Memory B cell (primary cell): ENCODE measurements around the gene SLC12A3.

Experiments used
- ATAC-seq: fragments of 150-1000 bp; cut with Tn5 transposase; 2 replicates; pipeline ENCODE4 v1.10.0; 2021; ENCODE audit warnings: low read depth, mild to moderate bottlenecking, moderate library complexity
- DNase-seq, 2 donors: peaks; one replicate each; pipeline ENCODE4 v3.0.0; 2022; ENCODE audit warnings: low spot score in 2 of 2
- H3K27ac Mint-ChIP-seq: one replicate; pipeline ENCODE4 v1.8.0; 2022; ENCODE audit warnings: mild to moderate bottlenecking, moderate library complexity, mixed read lengths
- H3K27me3 Mint-ChIP-seq: one replicate; pipeline ENCODE4 v1.8.0; 2022; ENCODE audit warnings: mixed read lengths
- H3K36me3 Mint-ChIP-seq: one replicate; pipeline ENCODE4 v1.8.0; 2022; ENCODE audit warnings: mild to moderate bottlenecking, mixed read lengths
- H3K4me1 Mint-ChIP-seq: one replicate; pipeline ENCODE4 v1.8.0; 2022; ENCODE audit warnings: mixed read lengths
- H3K4me3 Mint-ChIP-seq: one replicate; pipeline ENCODE4 v1.8.0; 2022; ENCODE audit warnings: mild to moderate bottlenecking, moderate library complexity, mixed read lengths
- H3K9me3 Mint-ChIP-seq: one replicate; pipeline ENCODE4 v1.8.0; 2022; ENCODE audit warnings: mixed read lengths

Gene SLC12A3

GRCh38 chr16:56936491-56936890 lies 71.5 kb downstream of the SLC12A3 start:
- peaks cover 50% of the 10 kb centered on the region for H3K4me1 Mint-ChIP-seq

GRCh38 chr16:56936950-56937349 lies 71.9 kb downstream of the SLC12A3 start:
- no peaks in the 10 kb centered on the region for H3K27me3 Mint-ChIP-seq
- DNase-seq: no peak
- no peak for ATAC-seq
- H3K4me3 Mint-ChIP-seq: no peak overlapping the region
- no peak overlapping the region for H3K27ac Mint-ChIP-seq
- peaks cover 53% of the 10 kb centered on the region for H3K4me1 Mint-ChIP-seq
- H3K36me3 Mint-ChIP-seq: peaks cover 49% of the 10 kb centered on the region
- no peaks in the 10 kb centered on the region for H3K9me3 Mint-ChIP-seq

More at GRCh38 chr16:56936491-56936890, 71.5 kb downstream of the SLC12A3 start:
- Mint-ChIP-seq H3K36me3 (peaks cover 46% of the 10 kb centered on the region), H3K27me3 (no peaks in the 10 kb centered on the region), H3K4me3 (no peak overlapping the region), H3K27ac (peak overlapping the region; percentile 28), H3K9me3 (no peaks in the 10 kb centered on the region)
- DNase-seq: no peak
- no peak for ATAC-seq

DNA sequence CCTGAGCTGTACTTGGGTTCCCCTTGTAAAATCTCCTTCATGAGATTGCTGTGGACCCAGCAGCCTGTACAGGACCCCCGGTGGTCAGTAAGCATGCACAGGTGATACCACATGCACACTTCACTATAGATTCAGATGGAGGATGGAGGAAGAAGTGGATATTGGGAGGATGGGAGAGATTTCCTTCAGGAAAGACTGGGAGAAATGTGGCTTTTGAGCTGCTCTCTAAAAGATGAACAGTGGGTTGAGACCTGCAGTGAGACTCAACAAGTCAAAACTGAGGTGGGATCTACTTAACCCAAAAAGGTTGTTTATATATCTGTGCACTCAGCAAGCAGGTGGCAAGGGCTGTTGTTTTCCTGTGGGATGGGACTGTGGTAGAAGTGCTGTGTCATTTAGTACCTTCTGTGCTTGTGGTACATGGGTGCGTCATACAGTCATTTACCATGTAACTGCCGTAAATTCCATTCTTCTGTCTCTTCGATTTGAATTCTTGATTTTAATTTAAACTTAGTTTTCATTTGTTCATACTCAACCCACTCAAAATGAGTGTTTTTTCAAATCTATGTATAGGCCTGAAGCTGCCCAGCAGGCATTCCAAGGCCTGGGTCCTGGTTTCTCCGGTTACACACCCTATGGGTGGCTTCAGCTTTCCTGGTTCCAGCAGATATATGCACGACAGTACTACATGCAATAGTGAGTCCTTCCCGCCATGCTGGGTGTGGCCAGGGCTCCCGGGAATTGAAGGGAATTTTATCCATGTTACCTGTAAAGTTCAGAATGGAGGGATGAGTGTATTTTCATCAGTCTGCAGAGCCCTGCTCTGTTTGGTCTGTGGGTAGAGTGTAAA lies 73.9 kb downstream of the SLC12A3 start:
- DNase-seq (no peak), ATAC-seq (peak; percentile 20)
- H3K4me1 Mint-ChIP-seq: peaks cover 63% of the 10 kb centered on the region
- H3K27ac Mint-ChIP-seq: peak overlapping the region; percentile 88
- H3K36me3 Mint-ChIP-seq: peaks cover 47% of the 10 kb centered on the region
- peak overlapping the region; percentile 65 for H3K4me3 Mint-ChIP-seq
- no peaks in the 10 kb centered on the region for H3K9me3 Mint-ChIP-seq
- no peaks in the 10 kb centered on the region for H3K27me3 Mint-ChIP-seq

DNA sequence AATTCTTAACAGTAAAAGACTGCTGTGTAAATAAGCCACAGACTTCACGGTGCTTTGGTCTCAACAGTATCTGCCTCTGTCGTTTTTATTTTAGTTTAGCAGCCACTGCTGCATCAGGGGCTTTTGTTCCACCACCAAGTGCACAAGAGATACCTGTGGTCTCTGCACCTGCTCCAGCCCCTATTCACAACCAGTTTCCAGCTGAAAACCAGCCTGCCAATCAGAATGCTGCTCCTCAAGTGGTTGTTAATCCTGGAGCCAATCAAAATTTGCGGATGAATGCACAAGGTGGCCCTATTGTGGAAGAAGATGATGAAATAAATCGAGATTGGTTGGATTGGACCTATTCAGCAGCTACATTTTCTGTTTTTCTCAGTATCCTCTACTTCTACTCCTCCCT lies 74.8 kb downstream of the SLC12A3 start:
- Mint-ChIP-seq H3K36me3 (peaks cover 49% of the 10 kb centered on the region), H3K4me3 (peak overlapping the region; percentile 8), H3K4me1 (peaks cover 58% of the 10 kb centered on the region), H3K27ac (peak overlapping the region; percentile 88), H3K27me3 (no peaks in the 10 kb centered on the region), H3K9me3 (no peaks in the 10 kb centered on the region)
- no peak for DNase-seq
- ATAC-seq: no peak

DNA sequence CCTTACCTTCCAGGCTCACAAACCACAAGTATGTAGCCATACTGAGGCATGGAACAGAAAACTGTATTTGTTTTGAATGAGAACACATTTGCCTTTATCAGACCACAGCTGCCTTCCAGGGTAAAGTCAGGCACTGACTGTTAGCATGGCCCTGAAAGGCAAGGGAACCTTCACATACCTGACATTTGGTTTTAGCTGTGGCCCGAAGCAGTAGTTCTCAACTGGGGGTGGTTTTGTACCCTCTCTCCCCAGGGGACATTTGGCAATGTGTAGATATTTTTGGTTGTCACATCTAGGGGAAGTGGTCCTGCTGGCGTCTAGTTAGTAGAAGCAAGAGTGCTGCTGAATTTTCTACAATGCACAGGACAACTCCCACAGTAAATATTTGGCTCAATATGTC lies 76.1 kb downstream of the SLC12A3 start:
- H3K9me3 Mint-ChIP-seq: no peaks in the 10 kb centered on the region
- peak overlapping the region; percentile 37 for H3K4me3 Mint-ChIP-seq
- DNase-seq: no peak
- peak overlapping the region; percentile 88 for H3K27ac Mint-ChIP-seq
- H3K36me3 Mint-ChIP-seq: peaks cover 42% of the 10 kb centered on the region
- peaks cover 50% of the 10 kb centered on the region for H3K4me1 Mint-ChIP-seq
- no peaks in the 10 kb centered on the region for H3K27me3 Mint-ChIP-seq
- ATAC-seq: peak; percentile 46

DNA sequence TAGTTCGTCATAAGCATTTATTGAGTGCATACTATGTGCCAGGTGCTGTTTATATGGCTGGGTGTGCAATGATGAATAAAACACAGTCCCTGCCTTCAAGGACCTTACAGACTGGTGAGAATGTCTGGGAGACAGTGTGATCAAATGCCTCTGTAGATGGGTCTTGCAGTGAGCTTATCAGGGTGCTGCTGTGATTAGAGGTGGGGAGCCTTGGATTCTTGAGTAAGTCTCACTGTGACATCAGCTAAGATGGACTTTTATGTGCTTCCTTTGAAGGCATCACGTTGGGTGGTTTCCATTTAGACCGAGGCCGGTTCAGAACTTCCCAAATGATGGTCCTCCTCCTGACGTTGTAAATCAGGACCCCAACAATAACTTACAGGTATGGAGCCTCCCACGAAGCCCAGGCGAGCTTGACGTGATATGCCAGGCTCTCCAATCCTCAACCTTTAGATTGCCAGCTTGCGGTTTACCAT lies 76.9 kb downstream of the SLC12A3 start:
- Mint-ChIP-seq H3K27me3 (no peaks in the 10 kb centered on the region), H3K4me1 (peaks cover 47% of the 10 kb centered on the region), H3K4me3 (peak overlapping the region; percentile 46), H3K27ac (peak overlapping the region; percentile 88), H3K36me3 (peaks cover 36% of the 10 kb centered on the region), H3K9me3 (no peaks in the 10 kb centered on the region)
- ATAC-seq (peak; percentile 28), DNase-seq (no peak)

- Mint-ChIP-seq H3K36me3 (peaks cover 24% of the 10 kb centered on the region), H3K9me3 (no peaks in the 10 kb centered on the region), H3K4me1 (peaks cover 39% of the 10 kb centered on the region), H3K27me3 (no peaks in the 10 kb centered on the region), H3K27ac (peak overlapping the region; percentile 88), H3K4me3 (no peak overlapping the region)
- ATAC-seq: no peak
- no peak for DNase-seq
These were observed 78.9 kb downstream of the SLC12A3 start for GRCh38 chr16:56943761-56944375.

DNA sequence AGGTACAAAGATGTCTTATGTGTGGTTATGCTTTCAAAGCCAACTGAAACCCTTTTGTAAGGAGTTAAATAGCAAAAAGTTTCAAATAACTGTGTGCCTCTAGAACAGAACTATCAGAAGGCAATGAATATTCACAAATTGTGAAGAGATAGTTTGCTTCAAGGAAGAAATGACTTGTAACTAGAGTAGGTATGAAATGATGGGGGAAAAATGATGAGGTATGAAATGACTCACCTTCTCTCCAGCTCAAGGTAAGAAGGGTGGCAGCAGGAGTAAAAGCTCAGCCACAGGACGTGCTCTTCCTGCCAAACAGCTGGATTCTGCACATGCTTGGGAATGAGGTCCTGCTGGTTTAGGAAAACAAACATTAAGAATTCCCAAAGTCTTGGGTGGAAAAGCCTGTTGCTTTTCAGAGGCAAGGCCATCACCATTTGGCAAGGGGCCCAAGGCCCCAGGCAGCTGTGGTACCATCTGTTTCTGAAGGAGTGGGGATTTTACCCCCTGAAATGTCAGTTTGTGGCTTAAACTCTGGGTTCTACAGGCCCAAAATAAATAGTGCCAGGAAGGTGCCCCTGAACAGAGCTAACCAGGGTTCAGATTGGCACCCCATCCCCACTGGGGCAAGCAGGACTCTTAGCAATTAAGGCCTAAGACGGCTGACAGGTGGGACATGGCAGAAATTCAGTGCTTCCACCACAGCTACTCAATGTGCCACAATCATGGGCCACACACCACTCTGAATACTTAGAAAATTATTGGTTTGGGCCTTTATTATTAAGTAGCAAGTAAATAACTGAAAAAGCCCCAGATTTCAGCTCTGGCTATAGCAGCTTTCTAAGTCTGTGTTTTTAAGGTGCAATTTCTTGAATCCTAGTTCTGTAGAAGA lies 80.2 kb downstream of the SLC12A3 start:
- no peak overlapping the region for H3K4me3 Mint-ChIP-seq
- no peaks in the 10 kb centered on the region for H3K9me3 Mint-ChIP-seq
- H3K4me1 Mint-ChIP-seq: peaks cover 36% of the 10 kb centered on the region
- no peak for ATAC-seq
- H3K36me3 Mint-ChIP-seq: peaks cover 17% of the 10 kb centered on the region
- H3K27ac Mint-ChIP-seq: peak overlapping the region; percentile 88
- H3K27me3 Mint-ChIP-seq: no peaks in the 10 kb centered on the region
- no peak for DNase-seq

DNA sequence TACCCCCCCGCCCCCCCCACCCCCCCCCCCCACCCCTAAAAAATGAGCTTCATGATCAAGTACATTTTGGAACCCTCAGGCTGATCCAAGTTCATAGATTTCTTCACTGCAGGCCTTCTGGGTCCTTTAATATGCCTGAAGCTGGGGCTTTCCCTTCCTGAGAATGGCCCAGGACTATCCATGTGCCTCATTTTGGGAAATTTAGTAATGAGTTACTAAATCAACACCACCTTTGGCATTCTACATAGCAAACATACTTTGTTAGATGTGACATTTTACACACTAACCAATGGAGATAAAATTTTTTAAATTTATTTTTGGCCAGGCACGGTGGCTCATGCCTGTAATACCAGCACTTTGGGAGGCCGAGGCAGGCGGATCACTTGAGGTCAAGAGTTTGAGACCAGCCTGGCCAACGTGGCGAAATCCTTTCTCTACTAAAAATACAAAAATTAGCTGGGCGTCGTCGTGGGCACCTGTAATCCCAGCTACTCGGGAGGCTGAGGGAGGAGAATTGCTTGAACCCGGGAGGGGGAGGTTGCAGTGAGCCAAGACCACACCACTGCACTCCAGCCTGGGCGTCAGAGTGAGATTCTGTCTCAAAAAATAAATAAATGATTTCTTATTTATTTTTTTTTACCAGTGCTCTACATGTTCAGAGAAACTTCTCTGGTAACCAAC lies 81.0 kb downstream of the SLC12A3 start:
- Mint-ChIP-seq H3K36me3 (peaks cover 15% of the 10 kb centered on the region), H3K27ac (peak overlapping the region; percentile 50), H3K4me3 (no peak overlapping the region), H3K4me1 (peaks cover 38% of the 10 kb centered on the region), H3K9me3 (no peaks in the 10 kb centered on the region), H3K27me3 (no peaks in the 10 kb centered on the region)
- ATAC-seq (no peak), DNase-seq (no peak)

- Mint-ChIP-seq H3K9me3 (no peaks in the 10 kb centered on the region), H3K27me3 (no peaks in the 10 kb centered on the region), H3K4me1 (peaks cover 38% of the 10 kb centered on the region), H3K4me3 (no peak overlapping the region), H3K27ac (peak overlapping the region; percentile 63), H3K36me3 (peaks cover 12% of the 10 kb centered on the region)
- ATAC-seq (no peak), DNase-seq (no peak)
These were observed 82.0 kb downstream of the SLC12A3 start for GRCh38 chr16:56946767-56947603.

GRCh38 chr16:56947604-56947995 lies 82.6 kb downstream of the SLC12A3 start:
- Mint-ChIP-seq H3K36me3 (peaks cover 10% of the 10 kb centered on the region), H3K4me3 (no peak overlapping the region), H3K27ac (no peak overlapping the region), H3K9me3 (no peaks in the 10 kb centered on the region), H3K4me1 (peaks cover 39% of the 10 kb centered on the region), H3K27me3 (no peaks in the 10 kb centered on the region)
- ATAC-seq (no peak), DNase-seq (no peak)

DNA sequence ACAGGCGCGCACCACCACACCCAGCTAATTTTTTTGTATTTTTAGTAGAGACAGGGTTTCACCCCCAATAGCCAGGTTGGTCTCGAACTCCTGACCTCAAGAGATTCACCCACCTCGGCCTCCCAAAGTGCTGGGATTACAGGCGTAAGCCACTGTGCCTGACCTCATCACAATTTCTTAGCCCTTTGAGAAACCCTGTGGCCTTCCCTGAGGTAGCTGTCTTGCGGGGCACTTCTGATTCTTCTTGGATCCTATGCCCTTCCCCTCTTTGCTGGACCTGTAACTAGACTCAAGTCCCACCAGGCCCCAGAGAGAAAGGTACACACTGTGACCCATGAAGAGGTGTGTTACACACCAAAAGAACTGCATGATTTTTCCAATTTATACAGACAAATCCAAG lies 83.2 kb downstream of the SLC12A3 start:
- ATAC-seq (no peak), DNase-seq (no peak)
- peaks cover 7% of the 10 kb centered on the region for H3K36me3 Mint-ChIP-seq
- H3K4me1 Mint-ChIP-seq: peaks cover 35% of the 10 kb centered on the region
- no peaks in the 10 kb centered on the region for H3K27me3 Mint-ChIP-seq
- H3K9me3 Mint-ChIP-seq: no peaks in the 10 kb centered on the region
- H3K4me3 Mint-ChIP-seq: no peak overlapping the region
- H3K27ac Mint-ChIP-seq: no peak overlapping the region

DNA sequence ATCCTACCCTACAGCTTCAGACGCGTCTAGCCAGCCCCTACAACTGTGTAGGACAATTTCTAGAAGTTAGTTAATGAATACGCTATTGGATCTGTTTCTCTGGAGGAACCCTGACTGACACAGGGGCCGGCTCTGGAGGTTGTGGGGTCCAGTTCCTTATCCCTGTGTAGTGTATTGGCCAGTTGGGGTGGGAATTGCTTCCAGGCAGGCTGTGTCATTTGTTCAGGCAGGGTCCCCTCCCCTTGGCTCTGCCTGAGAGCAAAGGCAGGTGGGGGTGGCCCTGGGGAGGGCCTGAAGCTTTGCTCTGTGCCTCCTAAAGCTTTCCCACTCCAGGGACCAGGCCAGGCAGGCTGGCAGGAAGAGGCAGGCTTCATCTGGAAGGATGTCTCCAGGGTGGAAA lies 85.0 kb downstream of the SLC12A3 start:
- DNase-seq (no peak), ATAC-seq (no peak)
- Mint-ChIP-seq H3K4me3 (no peak overlapping the region), H3K27ac (peak overlapping the region; percentile 84), H3K4me1 (peaks cover 32% of the 10 kb centered on the region), H3K27me3 (no peaks in the 10 kb centered on the region), H3K9me3 (no peaks in the 10 kb centered on the region), H3K36me3 (no peaks in the 10 kb centered on the region)
